ENCODE results near the gene ORM2.
"Not testable (repeated sequence)": the region's sequence is repeated elsewhere in the genome, so short reads cannot be mapped to it uniquely, and the experiment has no call there.

Gene ORM2

GRCh38 chr9:114329625-114330022 is at the start of gene ORM2:
Gene ORM2, plus strand, starts transcription at chr9:114329869. Its CDS starts 36 bp downstream, at chr9:114329905.
- not testable (repeated sequence) for DNase-seq (ENCODE audit: low read depth)

- no peak for DNase-seq (ENCODE audit: low read depth)
Measured at GRCh38 chr9:114280636-114281472, 48.8 kb upstream of the ORM2 start.

- DNase-seq (ENCODE audit: low read depth), result no peak
Measured at GRCh38 chr9:114281473-114282103, 48.1 kb upstream of the ORM2 start.

GRCh38 chr9:114282104-114282485 is 47.6 kb upstream of the ORM2 start:
- DNase-seq (ENCODE audit: low read depth), result no peak

GRCh38 chr9:114282507-114282906 is 47.2 kb upstream of the ORM2 start:
- no peak for DNase-seq (ENCODE audit: low read depth)

GRCh38 chr9:114282926-114283325 is 46.7 kb upstream of the ORM2 start:
- no peak for DNase-seq (ENCODE audit: low read depth)

- no peak for DNase-seq (ENCODE audit: low read depth)
Measured at GRCh38 chr9:114283551-114284111, 46.0 kb upstream of the ORM2 start.

- no peak for DNase-seq (ENCODE audit: low read depth)
Measured at GRCh38 chr9:114284316-114285060, 45.2 kb upstream of the ORM2 start.

- DNase-seq (ENCODE audit: low read depth), result no peak
Measured at GRCh38 chr9:114285166-114285867, 44.4 kb upstream of the ORM2 start.

GRCh38 chr9:114286146-114286679 is 43.5 kb upstream of the ORM2 start:
- DNase-seq (ENCODE audit: low read depth), result no peak

GRCh38 chr9:114287001-114287762 is 42.5 kb upstream of the ORM2 start:
- no peak for DNase-seq (ENCODE audit: low read depth)

- no peak for DNase-seq (ENCODE audit: low read depth)
Measured at GRCh38 chr9:114287763-114288192, 41.9 kb upstream of the ORM2 start.

GRCh38 chr9:114288193-114289091 is 41.2 kb upstream of the ORM2 start:
- DNase-seq (ENCODE audit: low read depth), result no peak

- no peak for DNase-seq (ENCODE audit: low read depth)
Measured at GRCh38 chr9:114289106-114289505, 40.6 kb upstream of the ORM2 start.

- DNase-seq (ENCODE audit: low read depth), result no peak
Measured at GRCh38 chr9:114289571-114290481, 39.8 kb upstream of the ORM2 start.

- no peak for DNase-seq (ENCODE audit: low read depth)
Measured at GRCh38 chr9:114290561-114290986, 39.1 kb upstream of the ORM2 start.

- DNase-seq (ENCODE audit: low read depth), result peak; percentile 50
Measured at GRCh38 chr9:114291064-114291474, 38.6 kb upstream of the ORM2 start.

GRCh38 chr9:114291886-114292590 is 37.6 kb upstream of the ORM2 start:
- DNase-seq (ENCODE audit: low read depth), result no peak

All from stimulated activated CD8-positive, alpha-beta memory T cell treated with anti-CD3 and anti-CD28 coated beads, Interleukin-4, amount 100 ng/mL, for 24 hours (primary cell).